GM18507 (cell line): ENCODE results near the gene FHL3.

Experiments used
- DNase-seq: peaks from one replicate; pipeline ENCODE4 v3.0.0; 2011; ENCODE audit warnings: low read depth; ENCODE audit not compliant: insufficient read length; ENCODE audit errors: extremely low spot score
- FAIRE-seq: peaks from 2 replicates; lab custom pipeline; 2011; peaks lifted over from hg19 to GRCh38; lab: Jason Lieb, UNC

The FHL3 gene

DNA sequence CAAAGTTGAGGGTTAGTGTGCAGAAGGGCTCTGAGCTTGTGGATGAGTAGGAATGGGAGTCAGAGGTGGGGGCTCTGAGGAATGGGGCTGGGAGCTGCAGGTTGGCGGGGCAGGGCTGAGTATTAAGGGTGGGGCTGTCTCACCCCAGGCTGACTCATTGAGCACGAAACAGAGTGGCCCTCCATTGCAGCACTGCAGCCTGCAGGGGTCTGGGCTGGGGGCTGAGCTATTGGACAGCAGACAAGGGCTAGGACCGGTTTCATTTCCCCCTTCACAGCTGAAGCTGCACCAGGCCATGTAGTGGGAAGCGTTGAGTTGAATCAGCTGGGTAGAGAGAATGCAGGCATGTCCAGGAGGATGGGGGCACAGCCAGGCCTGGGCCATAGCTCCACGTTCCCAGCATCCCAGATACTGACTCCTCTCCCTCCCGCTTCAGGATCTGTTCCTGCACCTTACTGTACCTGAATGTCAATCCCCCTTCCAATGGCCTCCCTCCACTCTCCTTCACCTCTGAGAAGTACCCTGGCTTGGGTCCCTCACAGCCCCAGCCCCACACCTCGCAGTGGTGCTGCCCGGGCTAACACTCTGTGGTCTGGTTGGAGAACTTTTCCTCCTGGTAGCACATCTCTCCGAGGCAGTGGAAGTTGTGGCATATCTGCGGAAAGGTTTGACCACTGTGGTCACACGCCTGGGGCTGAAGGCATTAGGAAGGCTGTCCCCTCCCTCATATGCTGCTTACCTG lies 54.1 kb downstream of the FHL3 start:
- DNase-seq (no peak), FAIRE-seq (no peak)

GRCh38 chr1:37949524-37950152 lies 55.7 kb downstream of the FHL3 start:
- FAIRE-seq, result no peak

DNA sequence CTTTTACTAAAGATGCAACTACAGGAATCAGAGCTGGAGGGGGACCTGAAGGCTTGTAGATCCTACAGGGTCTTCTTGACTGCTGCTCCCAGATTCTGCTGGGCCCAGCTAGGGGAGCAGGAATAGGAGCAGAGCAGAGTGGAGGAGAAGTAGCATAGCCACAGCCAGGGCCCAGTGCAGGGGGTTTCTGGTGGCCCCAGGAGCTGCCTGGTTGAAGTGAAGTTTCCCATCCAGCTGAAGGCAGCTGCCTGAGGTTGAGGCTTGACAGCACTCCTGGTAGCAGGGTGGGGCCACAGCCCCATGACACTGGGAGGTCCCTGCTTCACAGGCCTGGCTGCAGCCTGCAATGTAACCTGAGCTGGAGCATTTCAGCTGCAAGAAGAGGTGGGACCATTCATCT lies 56.5 kb downstream of the FHL3 start:
- FAIRE-seq (no peak), DNase-seq (no peak)

More at GRCh38 chr1:37949524-37950152, 55.7 kb downstream of the FHL3 start:
- no peak for DNase-seq

GRCh38 chr1:37948166-37948565 lies 57.1 kb downstream of the FHL3 start:
- DNase-seq (no peak), FAIRE-seq (no peak)

GRCh38 chr1:37947364-37947763 lies 58.0 kb downstream of the FHL3 start:
- DNase-seq (peak; percentile 36), FAIRE-seq (no peak)
